Kidney (tissue), 14 donors: ENCODE data around the gene ANKRD44. TPM values are rescaled to one million over a fixed set of nuclear protein-coding genes. Genes with fewer than 3 reads are reported as not detected.

ENCODE experiments used
- DNase-seq, 5 donors: peaks; one replicate each; pipeline ENCODE4 v3.0.0-alpha.2; 2013 to 2020
- FAIRE-seq: peaks from 2 replicates; lab custom pipeline; 2012; peaks lifted over from hg19 to GRCh38; lab: Jason Lieb, UNC
- H3K27ac ChIP-seq, 2 donors: one replicate each; pipeline ENCODE4 v1.7.0; 2013; ENCODE audit warnings: low read depth in 2 of 2, low read length in 2 of 2, inconsistent platforms in 1 of 2
- H3K27me3 ChIP-seq: one replicate; pipeline ENCODE4 v1.7.1; 2013; ENCODE audit warnings: low read length, inconsistent platforms; ENCODE audit not compliant: control insufficient read depth, insufficient read depth
- H3K36me3 ChIP-seq, 3 donors: one replicate each; pipeline versions ENCODE4 v1.7.0 to v1.7.1; 2013; ENCODE audit warnings: low read length in 3 of 3, control low read depth in 1 of 3, inconsistent platforms in 1 of 3; ENCODE audit not compliant: insufficient read depth in 3 of 3, control insufficient read depth in 2 of 3
- H3K4me1 ChIP-seq, 3 donors: one replicate each; pipeline versions ENCODE4 v1.7.0 to v1.7.1; 2013; ENCODE audit warnings: low read length in 3 of 3, inconsistent platforms in 1 of 3, low read depth in 1 of 3; ENCODE audit not compliant: control insufficient read depth in 2 of 3, insufficient read depth in 2 of 3
- H3K4me3 ChIP-seq, 3 donors: one replicate each; pipeline versions ENCODE4 v1.7.0 to v1.8.1; 2013; ENCODE audit warnings: low read length in 3 of 3, control low read depth in 1 of 3, inconsistent platforms in 1 of 3
- H3K9ac ChIP-seq, 3 donors: one replicate each; pipeline versions ENCODE4 v1.7.0 to v1.7.1; 2013; ENCODE audit warnings: low read length in 3 of 3, control low read depth in 1 of 3, inconsistent platforms in 1 of 3
- H3K9me3 ChIP-seq, 3 donors: one replicate each; pipeline versions ENCODE4 v1.7.0 to v1.7.1; 2013; ENCODE audit warnings: low read length in 3 of 3, control low read depth in 1 of 3, inconsistent platforms in 1 of 3; ENCODE audit not compliant: control insufficient read depth in 2 of 3, insufficient read depth in 1 of 3
- CTCF ChIP-seq: IDR thresholded peaks from 3 replicates; pipeline ENCODE4 v1.5.1; 2012; ENCODE audit warnings: mild to moderate bottlenecking, moderate library complexity, borderline replicate concordance; ENCODE audit not compliant: insufficient read depth; ENCODE audit errors: extremely low read depth
- intact Hi-C: fragments of 100-400 bp; cut with DNase I; formaldehyde crosslinking; loops from one replicate; pipeline ENCODE4 v1.11.1; 2022
- polyA plus RNA-seq: library from polyadenylated mRNA; stranded (reverse); fragments of 350-450 nt; fragmentation: Illumina TruSeq; extraction: RNeasy Lipid Tissue Mini Kit (QIAGEN cat#74804); gene quantifications from one replicate; pipeline ENCODE4 v1.2.3, GENCODE V29; 2014; ENCODE audit warnings: low read depth, low replicate concordance; ENCODE audit not compliant: insufficient read depth
- total RNA-seq: library from RNA; stranded (reverse); fragmentation: NEBNext Ultra II Directional; extraction: Animal tissue kit (Norgen Biotek cat#: 25700); gene quantifications from one replicate; pipeline ENCODE4 v1.2.1, GENCODE V29; 2021
- donor health status: control.
- donor health status: control.
- donor health status: control.
- donor health status: control.
- donor health status: control.
- donor health status: DM: yes; HTN: yes; CAD: no.
- donor health status: Normal renal cell carcinoma (clear cell type).

Gene ANKRD44
- total and polyA plus RNA-seq, 2 donors from 2014 or later = 2.2 to 39.2 TPM

GRCh38 chr2:197308585-197308984 lies 2.0 kb downstream of the ANKRD44 start:
- Histone ChIP-seq H3K4me1 (peaks cover 0 to 3% (median 0%) of the 10 kb centered on the region in 3 donors), H3K27ac (no peak overlapping the region), H3K9me3 (no peaks in the 10 kb centered on the region), H3K27me3 (no peaks in the 10 kb centered on the region), H3K9ac (no peak overlapping the region), H3K36me3 (no peaks in the 10 kb centered on the region), H3K4me3 (peak overlapping the region in 2 of 3 donors; percentile 13 to 87)
- TF ChIP-seq CTCF = no peak
- DNase-seq = no peak
- intact Hi-C loops = no loop called here
- no peak for FAIRE-seq

GRCh38 chr2:197307933-197308521 lies 2.6 kb downstream of the ANKRD44 start:
- FAIRE-seq (no peak), DNase-seq (no peak)
- intact Hi-C loops = no loop called here
- no peak for TF ChIP-seq CTCF
- Histone ChIP-seq H3K4me3 (no peak overlapping the region), H3K4me1 (peaks cover 0 to 3% (median 0%) of the 10 kb centered on the region in 3 donors), H3K36me3 (no peaks in the 10 kb centered on the region), H3K9ac (no peak overlapping the region), H3K27me3 (no peaks in the 10 kb centered on the region), H3K9me3 (no peaks in the 10 kb centered on the region), H3K27ac (no peak overlapping the region)

GRCh38 chr2:197307236-197307932 lies 3.2 kb downstream of the ANKRD44 start:
- Histone ChIP-seq H3K4me1 (peaks cover 0 to 3% (median 0%) of the 10 kb centered on the region in 3 donors), H3K4me3 (no peak overlapping the region), H3K9me3 (no peaks in the 10 kb centered on the region), H3K9ac (no peak overlapping the region), H3K36me3 (no peaks in the 10 kb centered on the region), H3K27ac (peak overlapping the region in 1 of 2 donors; percentile 10), H3K27me3 (no peaks in the 10 kb centered on the region)
- no peak for TF ChIP-seq CTCF
- intact Hi-C loops = no loop called here
- DNase-seq = no peak
- FAIRE-seq = no peak
